Measurements from ENCODE around the gene CLGN.
"Not testable (repeated sequence)": the region's sequence is repeated elsewhere in the genome, so short reads cannot be mapped to it uniquely, and the experiment has no call there.

The CLGN gene

GRCh38 chr4:140427106-140427918, at the start of gene CLGN:
CLGN (minus strand) TSS chr4:140427648; CDS start chr4:140413078, 14,570 bp downstream.
- no peak for DNase-seq (ENCODE audit: low read depth)

- no peak for DNase-seq (ENCODE audit: low read depth)
Observed at GRCh38 chr4:140472156-140472555, 44.7 kb upstream of the CLGN start.

- DNase-seq (ENCODE audit: low read depth), result no peak
Observed at GRCh38 chr4:140469791-140470733, 42.6 kb upstream of the CLGN start.

GRCh38 chr4:140466146-140466545, 38.7 kb upstream of the CLGN start:
- DNase-seq (ENCODE audit: low read depth), result no peak

- no peak for DNase-seq (ENCODE audit: low read depth)
Observed at GRCh38 chr4:140463614-140464013, 36.2 kb upstream of the CLGN start.

- no peak for DNase-seq (ENCODE audit: low read depth)
Observed at GRCh38 chr4:140463182-140463581, 35.7 kb upstream of the CLGN start.

GRCh38 chr4:140450352-140450751, 22.9 kb upstream of the CLGN start:
- no peak for DNase-seq (ENCODE audit: low read depth)

- DNase-seq (ENCODE audit: low read depth), result no peak
Observed at GRCh38 chr4:140448830-140449229, 21.4 kb upstream of the CLGN start.

GRCh38 chr4:140448162-140448561, 20.7 kb upstream of the CLGN start:
- DNase-seq (ENCODE audit: low read depth), result no peak

- DNase-seq (ENCODE audit: low read depth), result not testable (repeated sequence)
Observed at GRCh38 chr4:140444347-140444746, 16.9 kb upstream of the CLGN start.

- no peak for DNase-seq (ENCODE audit: low read depth)
Observed at GRCh38 chr4:140439644-140440142, 12.2 kb upstream of the CLGN start.

GRCh38 chr4:140427919-140428471, 547 bp upstream of the CLGN start:
- DNase-seq (ENCODE audit: low read depth), result no peak

GRCh38 chr4:140426610-140427105, 790 bp downstream of the CLGN start:
- no peak for DNase-seq (ENCODE audit: low read depth)

- DNase-seq (ENCODE audit: low read depth), result no peak
Observed at GRCh38 chr4:140423106-140423505, 4.3 kb downstream of the CLGN start.

- not testable (repeated sequence) for DNase-seq (ENCODE audit: low read depth)
Observed at GRCh38 chr4:140413130-140413969, 14.1 kb downstream of the CLGN start.

GRCh38 chr4:140408974-140409373, 18.5 kb downstream of the CLGN start:
- DNase-seq (ENCODE audit: low read depth), result no peak

- no peak for DNase-seq (ENCODE audit: low read depth)
Observed at GRCh38 chr4:140406292-140406691, 21.2 kb downstream of the CLGN start.

- DNase-seq (ENCODE audit: low read depth), result no peak
Observed at GRCh38 chr4:140400111-140400510, 27.3 kb downstream of the CLGN start.

- DNase-seq (ENCODE audit: low read depth), result no peak
Observed at GRCh38 chr4:140395668-140396067, 31.8 kb downstream of the CLGN start.

GRCh38 chr4:140388015-140388414, 39.4 kb downstream of the CLGN start:
- DNase-seq (ENCODE audit: low read depth), result no peak

GRCh38 chr4:140382732-140383131, 44.7 kb downstream of the CLGN start:
- DNase-seq (ENCODE audit: low read depth), result no peak

All from stimulated activated CD8-positive, alpha-beta memory T cell treated with anti-CD3 and anti-CD28 coated beads, Interleukin-12 subunit alpha, Interleukin-12 subunit beta, amount 100 ng/mL, for 1 hour (primary cell).